IPS-18c (cell line): ENCODE measurements around the gene SCNN1A.

Source experiments
- H3K4me3 ChIP-seq: 2 replicates; pipeline ENCODE4 v1.7.0; 2013; ENCODE audit warnings: low read depth, mild to moderate bottlenecking, low read length, moderate library complexity; ENCODE audit not compliant: insufficient read depth
- H3K9me3 ChIP-seq: one replicate; pipeline ENCODE4 v1.6.1; 2013; ENCODE audit warnings: mild to moderate bottlenecking, low read length, moderate library complexity; ENCODE audit not compliant: control insufficient read depth, insufficient read depth

The SCNN1A gene

GRCh38 chr12:6375269-6376078 lies at the start of gene SCNN1A:
SCNN1A (minus strand) TSS chr12:6375563; CDS start chr12:6374783, 780 bp downstream.
- peak within 1 kb of the TSS; percentile 75 for H3K4me3 ChIP-seq
- no peaks in the 10 kb centered on the region for H3K9me3 ChIP-seq

GRCh38 chr12:6424866-6425265 lies 49.5 kb upstream of the SCNN1A start:
- no peak overlapping the region for H3K4me3 ChIP-seq
- H3K9me3 ChIP-seq, result no peaks in the 10 kb centered on the region

GRCh38 chr12:6424008-6424347 lies 48.6 kb upstream of the SCNN1A start:
- Histone ChIP-seq H3K4me3 (no peak overlapping the region), H3K9me3 (no peaks in the 10 kb centered on the region)

- H3K9me3 ChIP-seq, result no peaks in the 10 kb centered on the region
Measured at GRCh38 chr12:6423267-6424007, 48.1 kb upstream of the SCNN1A start.

GRCh38 chr12:6420364-6420763 lies 45.0 kb upstream of the SCNN1A start:
- H3K9me3 ChIP-seq, result no peaks in the 10 kb centered on the region
- no peak overlapping the region for H3K4me3 ChIP-seq

More at GRCh38 chr12:6423267-6424007, 48.1 kb upstream of the SCNN1A start:
- no peak overlapping the region for H3K4me3 ChIP-seq

- Histone ChIP-seq H3K9me3 (no peaks in the 10 kb centered on the region), H3K4me3 (no peak overlapping the region)
Measured at GRCh38 chr12:6418796-6419195, 43.4 kb upstream of the SCNN1A start.

GRCh38 chr12:6416596-6416995 lies 41.2 kb upstream of the SCNN1A start:
- Histone ChIP-seq H3K4me3 (no peak overlapping the region), H3K9me3 (no peaks in the 10 kb centered on the region)

GRCh38 chr12:6407236-6407954 lies 32.0 kb upstream of the SCNN1A start:
- H3K9me3 ChIP-seq, result no peaks in the 10 kb centered on the region
- H3K4me3 ChIP-seq, result no peak overlapping the region

- Histone ChIP-seq H3K4me3 (no peak overlapping the region), H3K9me3 (no peaks in the 10 kb centered on the region)
Measured at GRCh38 chr12:6405963-6406362, 30.6 kb upstream of the SCNN1A start.

GRCh38 chr12:6404390-6404789 lies 29.0 kb upstream of the SCNN1A start:
- no peaks in the 10 kb centered on the region for H3K9me3 ChIP-seq
- no peak overlapping the region for H3K4me3 ChIP-seq

- H3K9me3 ChIP-seq, result no peaks in the 10 kb centered on the region
- H3K4me3 ChIP-seq, result no peak overlapping the region
Measured at GRCh38 chr12:6399884-6400644, 24.7 kb upstream of the SCNN1A start.

GRCh38 chr12:6396031-6396430 lies 20.7 kb upstream of the SCNN1A start:
- Histone ChIP-seq H3K9me3 (no peaks in the 10 kb centered on the region), H3K4me3 (no peak overlapping the region)

- H3K9me3 ChIP-seq, result no peaks in the 10 kb centered on the region
- no peak overlapping the region for H3K4me3 ChIP-seq
Measured at GRCh38 chr12:6394398-6394797, 19.0 kb upstream of the SCNN1A start.

GRCh38 chr12:6393109-6393508 lies 17.7 kb upstream of the SCNN1A start:
- no peaks in the 10 kb centered on the region for H3K9me3 ChIP-seq

GRCh38 chr12:6392504-6392903 lies 17.1 kb upstream of the SCNN1A start:
- no peak overlapping the region for H3K4me3 ChIP-seq

More at GRCh38 chr12:6393109-6393508, 17.7 kb upstream of the SCNN1A start:
- no peak overlapping the region for H3K4me3 ChIP-seq

GRCh38 chr12:6391013-6391412 lies 15.7 kb upstream of the SCNN1A start:
- no peak overlapping the region for H3K4me3 ChIP-seq
- H3K9me3 ChIP-seq, result no peaks in the 10 kb centered on the region

More at GRCh38 chr12:6392504-6392903, 17.1 kb upstream of the SCNN1A start:
- H3K9me3 ChIP-seq, result no peaks in the 10 kb centered on the region
